NCI-H1930 (cell line): ENCODE measurements around the gene MGP.

Experiments
- DNase-seq, 2 experiments: peaks; one replicate each; lab custom pipeline; 2025; lab: John Stamatoyannopoulos, UW

Gene MGP

DNA sequence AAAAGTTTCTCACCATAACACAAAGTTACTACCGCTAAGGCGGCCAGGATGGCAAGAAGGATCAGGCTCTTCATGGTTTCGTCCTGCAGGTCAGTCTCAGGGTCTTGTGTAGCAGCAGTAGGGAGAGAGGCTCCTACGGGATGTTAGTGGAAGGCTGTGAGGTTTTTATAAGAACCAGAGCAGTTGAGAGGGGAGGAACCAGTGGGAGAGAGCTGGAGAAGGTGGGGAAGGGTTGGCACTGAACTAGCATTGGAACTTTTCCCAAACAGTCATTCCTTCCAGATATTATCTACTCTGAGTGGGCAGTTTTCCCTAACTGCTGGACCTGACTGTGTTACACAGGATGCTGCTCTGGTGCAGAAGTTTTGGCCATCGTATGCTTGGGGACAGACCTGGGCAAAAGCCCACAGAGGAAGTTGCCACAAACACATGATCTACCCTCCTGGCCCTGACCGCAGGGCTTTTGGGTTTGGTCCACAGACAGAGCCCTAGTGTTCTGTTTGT lies at the start of gene MGP:
Gene MGP (minus strand): TSS at position 137 of the 504 bp plus-strand sequence. CDS start 63 bp downstream, at position 74.
- no peak for DNase-seq

DNA sequence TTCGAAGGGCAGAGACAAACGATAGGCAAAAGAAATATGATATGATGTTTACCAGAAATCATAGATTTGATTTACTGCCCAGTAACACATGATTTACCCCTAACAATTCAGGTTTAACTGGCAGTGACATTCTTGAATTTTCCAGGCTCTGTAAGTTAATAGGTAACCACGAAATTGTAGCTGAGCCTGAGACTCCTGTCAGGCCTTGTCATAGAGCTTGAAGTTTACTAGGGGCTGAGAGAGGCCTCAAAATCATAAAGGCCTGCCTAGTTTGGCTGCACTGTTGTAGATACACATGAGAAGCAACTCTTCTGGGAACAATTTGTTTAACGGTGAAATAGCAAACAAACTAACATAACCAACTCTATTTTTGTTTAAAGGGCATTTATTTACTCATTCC lies 49.4 kb upstream of the MGP start:
- DNase-seq = no peak

DNA sequence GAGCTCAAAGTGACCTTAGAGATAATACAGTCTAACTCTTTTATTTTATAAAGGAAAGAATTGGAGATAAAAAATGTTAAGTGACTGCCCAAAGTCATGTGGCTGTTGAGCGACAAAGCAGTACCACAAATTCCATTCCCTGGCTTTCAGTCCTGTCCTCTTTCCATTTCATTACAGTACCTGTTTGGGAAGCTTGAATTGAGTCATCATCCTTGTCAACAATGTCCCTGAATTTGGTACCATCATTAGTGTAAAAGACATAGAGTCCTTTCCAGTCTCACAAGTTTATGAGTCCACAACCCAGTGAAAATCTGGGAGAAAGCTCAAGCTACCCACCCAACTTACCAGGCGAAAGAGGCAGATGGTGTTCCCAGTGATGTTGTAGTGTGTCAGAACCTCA lies 48.9 kb upstream of the MGP start:
- no peak for DNase-seq

DNA sequence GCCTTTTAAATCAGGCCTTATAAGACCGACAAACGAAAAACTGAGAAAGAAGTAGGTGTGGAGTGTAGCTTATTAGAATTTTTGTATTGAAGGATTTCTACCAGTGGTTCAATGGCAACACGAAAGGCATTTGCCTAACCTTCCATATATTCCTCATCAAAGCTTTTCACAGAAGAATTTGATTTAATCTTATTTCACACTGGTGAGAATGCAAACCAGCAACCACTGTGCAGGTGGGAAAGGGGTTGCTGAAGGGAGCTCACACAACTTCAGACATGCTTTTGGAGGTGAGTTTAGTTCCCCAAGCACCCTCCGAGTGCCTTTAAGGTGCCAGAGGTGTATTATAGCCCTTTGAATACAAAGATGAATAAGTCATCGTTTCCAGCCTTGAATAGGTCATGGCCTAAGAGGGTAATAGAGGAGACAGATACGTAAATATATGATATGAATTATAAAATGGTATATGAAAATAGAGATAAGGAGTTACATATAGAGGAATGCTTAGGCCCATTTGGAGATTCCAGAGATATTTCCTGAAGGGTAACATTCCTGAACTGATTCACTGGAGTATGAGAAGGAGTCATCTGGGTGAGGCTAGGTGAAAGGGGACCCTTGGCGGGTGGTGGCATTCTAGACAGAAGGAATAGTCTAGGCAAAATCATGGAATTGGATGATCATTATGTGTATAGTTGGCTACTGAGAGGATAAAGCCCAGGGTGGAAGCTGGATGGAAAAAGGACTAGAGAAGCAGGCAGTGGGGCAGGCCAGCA lies 46.3 kb upstream of the MGP start:
- DNase-seq = no peak

DNA sequence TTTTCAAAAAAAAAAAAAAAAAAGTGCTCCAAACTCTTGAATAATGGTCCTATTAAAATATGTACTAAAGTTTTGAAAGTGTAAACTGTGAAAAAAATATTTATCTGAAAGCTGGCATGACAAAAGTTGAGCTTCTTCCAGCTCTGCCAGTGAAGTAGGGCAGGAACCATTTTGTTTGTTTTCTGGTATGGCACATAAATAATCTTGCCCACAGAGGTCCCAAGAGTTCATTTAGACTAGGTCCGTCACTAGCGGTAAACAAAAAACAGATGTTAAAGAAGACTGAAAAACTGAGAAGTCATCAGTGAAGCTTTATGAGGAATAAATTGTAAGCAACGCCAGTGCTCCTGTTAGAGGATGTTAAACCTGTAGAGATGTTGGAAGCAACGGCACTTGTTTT lies 45.7 kb upstream of the MGP start:
- no peak for DNase-seq

DNA sequence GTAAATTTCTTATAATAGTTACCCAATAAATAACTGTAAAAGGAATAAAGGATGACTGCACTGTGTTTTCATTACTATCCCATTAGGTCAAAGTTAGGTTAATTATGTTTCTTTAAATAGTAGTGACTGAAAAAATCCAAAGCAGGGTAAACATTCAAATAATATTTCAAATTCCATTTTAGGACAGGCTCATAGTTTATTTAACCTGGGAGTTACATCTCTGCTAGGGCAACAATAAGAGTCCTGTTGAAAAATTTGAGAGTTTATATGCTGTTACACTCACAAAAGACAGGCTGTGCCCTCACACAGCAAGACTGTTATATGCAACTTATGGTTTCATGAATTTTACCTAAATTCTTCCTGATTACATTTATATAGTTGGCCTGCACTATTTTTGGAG lies 44.6 kb upstream of the MGP start:
- no peak for DNase-seq

DNA sequence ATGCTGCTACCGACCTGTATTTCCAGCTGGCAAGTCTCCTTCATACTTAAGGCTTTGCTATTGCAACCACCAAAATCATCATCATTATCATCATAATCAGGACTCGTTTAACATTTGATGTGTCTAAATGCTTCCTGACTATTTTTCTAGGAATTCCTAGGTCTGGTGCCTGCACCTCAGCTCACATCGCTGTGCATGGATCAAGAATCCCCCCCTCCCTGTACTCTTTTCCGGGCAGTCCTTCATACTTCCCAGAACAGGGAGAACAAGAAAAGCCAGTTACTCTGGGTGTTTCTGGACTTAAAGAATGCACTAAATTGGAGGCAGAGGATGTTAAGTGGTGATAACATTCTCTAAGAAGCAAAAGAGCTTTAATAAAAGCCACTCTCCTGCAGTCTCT lies 43.3 kb upstream of the MGP start:
- DNase-seq = no peak

DNA sequence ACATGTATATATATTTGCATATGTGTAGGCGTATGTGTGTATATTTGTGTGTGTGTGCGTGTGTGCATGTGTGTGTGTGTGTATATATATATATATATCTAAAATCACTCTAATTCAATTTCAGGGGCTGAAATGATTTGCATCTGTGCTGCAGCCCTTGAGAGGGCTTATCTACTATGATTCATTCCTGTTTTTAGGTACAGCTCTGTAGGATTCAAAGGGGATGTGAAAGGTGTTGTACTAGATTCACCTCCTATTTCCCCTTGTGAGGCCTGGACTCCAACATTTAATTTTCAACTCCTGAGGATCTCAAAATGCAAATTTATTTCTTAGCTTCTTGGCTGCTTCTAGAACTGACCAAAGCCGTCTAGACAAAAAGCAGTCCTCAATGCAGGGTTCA lies 41.6 kb upstream of the MGP start:
- DNase-seq = no peak

DNA sequence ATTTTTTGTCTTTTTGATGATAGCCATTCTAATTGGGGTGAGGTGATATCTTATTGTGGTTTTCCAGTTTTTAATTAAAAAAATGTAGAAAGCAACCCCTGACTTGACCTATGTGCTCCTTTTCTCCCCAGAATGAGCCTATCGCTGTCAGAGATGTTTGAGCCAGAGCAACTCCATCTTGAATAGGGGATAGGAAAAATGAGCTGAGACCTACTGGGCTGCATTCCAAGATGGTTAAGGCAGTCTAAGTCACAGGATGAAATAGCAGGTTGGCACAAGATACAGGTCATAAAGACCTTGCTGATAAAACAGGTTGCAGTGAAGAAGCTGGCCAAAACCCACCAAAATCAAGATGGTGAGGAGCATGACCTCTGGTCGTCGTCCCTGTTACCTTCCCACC lies 38.9 kb upstream of the MGP start:
- DNase-seq = no peak

DNA sequence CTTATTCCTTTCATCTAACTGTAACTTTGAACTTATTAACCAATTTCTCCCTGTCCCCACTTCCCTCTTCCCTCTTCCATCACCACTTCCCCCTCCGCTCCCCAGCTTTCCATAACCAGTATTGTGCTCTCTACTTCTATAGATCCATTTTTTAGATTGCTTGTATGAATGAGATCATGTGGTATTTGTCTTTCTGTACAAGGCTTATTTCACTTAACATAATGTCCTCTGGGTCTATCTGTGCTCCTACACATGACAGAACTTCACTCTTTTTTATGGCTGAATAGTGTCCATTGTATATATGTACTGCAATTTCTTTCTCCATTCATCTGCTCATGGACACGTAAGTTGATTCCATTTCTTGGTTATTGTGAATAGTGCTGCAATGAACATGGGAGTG lies 38.3 kb upstream of the MGP start:
- DNase-seq = no peak

DNA sequence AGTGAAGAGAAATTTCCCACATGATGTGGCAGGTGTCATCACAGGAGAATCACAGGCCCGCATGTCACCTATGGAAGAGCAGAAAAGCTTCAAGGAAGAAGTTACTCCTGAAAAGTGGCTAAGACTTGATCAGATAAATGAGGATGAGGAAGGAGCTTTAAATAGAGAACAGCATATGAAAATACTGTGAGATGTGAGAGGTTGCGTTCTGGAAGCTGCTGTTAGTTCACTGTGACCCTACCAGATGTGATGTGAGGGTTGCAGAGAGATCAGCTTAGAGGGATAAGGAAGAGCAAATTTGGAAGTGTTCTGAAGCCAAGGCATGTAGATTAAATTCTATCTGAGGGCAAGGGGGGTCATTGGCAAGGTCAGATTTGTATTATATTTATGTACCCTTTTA lies 35.6 kb upstream of the MGP start:
- DNase-seq = no peak

DNA sequence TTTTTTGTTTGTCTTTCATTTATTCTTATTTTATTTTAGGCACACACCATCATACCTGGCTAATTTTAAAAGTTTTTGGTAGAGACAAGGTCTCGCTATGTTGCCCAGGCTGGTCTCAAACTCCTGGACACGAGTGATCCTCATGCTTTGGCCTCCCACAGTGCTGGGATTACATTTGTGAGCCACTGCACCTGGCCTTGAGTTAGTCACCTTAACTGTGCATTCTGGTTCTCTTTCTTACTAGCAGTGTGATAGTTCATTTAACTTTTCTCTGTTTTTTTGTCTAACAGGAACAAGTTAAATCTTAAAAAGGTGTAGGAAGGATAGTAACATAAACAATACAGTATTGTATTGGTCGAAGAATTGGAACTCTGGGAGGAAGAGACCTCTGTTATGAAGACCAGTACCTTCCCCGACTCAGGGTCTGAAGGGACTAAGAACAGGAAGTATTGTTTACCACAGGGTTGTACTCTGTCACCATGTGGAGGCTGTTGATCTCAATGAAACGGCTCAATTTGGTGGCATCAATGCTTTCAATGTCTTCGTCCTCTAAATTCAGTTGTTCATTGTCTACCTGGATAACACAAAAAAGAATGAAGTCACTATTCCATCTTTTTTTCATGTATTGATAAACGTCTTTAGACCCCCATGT lies 34.9 kb upstream of the MGP start:
- DNase-seq = no peak

DNA sequence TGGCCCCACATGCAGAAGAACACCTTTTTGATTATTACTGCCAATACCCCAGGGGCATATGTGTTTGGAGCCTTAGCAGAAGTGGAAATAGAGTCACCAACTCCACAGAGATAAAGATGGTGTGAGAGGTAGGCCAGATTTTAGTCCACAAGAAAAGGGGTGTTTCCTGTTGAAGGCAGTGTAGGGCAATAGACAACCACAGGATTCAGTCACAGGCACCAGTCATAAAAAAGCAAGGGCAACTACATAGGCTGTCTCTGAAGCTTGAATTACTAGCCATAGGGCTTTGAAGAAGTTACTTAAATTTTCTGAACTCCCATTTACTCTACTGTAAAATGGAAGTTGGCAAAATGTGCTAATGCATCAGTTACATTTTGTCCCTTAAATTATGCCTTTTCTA lies 33.8 kb upstream of the MGP start:
- no peak for DNase-seq

DNA sequence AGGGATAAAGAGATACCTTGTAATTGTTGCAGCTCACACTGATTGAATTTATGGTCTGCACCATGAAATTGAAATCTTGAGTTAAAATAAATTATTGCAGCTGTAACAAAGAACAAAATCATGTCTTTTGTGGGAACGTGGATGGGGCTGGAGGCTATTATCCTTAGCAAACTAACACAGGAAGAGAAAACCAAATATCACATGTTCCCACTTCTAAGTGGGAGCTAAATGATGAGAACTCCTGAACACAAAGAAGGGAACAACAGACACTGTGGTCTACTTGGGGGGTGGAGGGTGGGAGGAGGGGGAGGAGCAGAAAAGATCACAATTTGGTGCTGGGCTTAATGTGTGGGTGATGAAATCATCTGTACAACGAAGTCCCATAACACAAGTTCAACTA lies 30.1 kb upstream of the MGP start:
- no peak for DNase-seq

DNA sequence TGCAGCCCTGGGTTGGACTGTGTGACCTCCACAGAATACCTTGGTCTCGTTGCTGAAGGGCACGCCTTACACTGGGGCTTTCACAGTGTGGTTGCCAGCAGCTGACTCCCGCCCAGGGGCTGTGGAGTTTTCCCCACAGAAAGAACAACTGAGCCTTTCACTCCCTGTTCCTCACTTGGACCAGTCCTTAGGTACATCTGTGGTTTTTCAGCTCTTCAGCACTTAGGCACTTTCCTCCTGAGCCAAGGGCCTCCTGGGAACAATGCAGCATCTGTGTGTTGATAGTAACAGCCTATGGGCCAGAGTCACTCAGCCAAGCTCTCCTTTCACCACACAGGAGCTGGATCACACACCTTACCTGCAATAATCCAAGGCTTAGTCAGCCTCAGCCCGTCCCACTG lies 27.7 kb upstream of the MGP start:
- no peak for DNase-seq

DNA sequence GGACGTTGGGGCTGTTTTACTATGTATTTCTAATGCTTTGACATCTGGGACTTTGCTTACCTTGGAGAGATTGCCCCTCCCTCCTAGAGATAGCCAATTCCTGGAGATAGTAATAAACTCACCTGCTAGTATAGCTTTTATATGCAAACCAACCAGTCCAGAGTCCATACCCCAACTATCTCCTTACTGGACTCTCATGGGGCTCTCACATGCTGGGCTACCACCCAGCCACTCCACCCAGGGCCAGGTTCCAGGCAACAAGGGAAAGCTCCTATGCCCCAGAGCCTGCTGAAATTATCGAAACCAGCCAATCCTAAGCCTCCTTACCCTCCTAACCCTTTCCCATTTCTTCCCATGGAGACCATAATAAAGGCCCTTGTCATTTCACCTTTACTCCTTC lies 25.5 kb upstream of the MGP start:
- DNase-seq = no peak

DNA sequence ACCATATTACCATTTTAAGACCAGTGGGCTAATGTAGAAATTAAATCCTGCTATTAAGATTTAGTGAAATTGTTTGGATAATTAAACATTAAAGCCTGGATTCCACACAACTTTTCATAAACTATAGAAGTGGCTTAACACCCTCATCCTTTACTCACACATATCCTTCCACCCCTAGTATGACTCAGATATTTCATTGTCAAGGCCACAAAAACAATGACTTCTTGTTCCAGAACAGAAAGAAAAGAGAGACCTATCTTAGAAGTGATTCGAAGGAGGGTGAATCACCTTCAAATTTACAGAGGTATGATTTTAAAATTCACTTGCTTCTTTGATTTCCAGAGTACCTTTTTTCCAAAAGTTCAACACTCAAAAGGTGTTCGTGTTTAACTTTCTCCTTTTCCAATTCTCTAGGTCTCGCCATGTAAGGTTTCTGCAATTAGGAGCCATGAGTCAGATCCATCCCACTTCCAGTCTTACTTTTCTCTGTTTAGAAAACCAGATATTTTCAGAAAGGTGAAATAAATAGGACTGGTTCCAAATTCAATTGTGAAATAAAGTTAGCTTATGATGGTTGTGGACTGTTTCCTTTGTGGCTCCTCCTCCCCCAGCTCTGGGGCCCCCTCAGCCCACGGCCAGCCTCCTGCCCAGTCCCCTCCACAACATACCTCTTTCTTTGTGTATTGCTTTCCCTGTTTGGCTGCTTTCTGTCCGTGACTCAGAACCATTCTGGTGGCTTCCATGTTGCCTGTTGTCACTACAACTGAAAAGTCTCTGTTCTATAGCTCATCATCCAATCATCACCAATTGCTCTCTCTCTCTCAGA lies 24.6 kb upstream of the MGP start:
- no peak for DNase-seq

DNA sequence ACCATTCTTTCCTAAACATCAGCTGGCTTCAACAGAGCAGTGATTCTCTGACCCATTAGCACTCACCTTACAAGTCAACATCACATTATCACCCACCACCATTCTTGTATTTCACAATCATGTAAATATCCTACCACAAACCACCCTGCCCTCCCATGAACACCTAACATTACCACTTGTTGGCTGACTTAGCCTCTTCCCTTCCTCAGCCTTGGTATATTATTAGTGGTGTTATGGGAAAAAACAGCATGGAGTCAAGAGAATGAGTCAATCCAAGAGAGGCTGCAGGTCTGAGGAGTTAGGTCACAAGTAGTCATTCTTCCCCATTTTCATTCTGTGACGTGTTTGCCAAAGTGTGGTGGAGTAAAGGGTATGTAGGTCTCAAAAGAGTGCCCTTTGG lies 22.3 kb upstream of the MGP start:
- no peak for DNase-seq

DNA sequence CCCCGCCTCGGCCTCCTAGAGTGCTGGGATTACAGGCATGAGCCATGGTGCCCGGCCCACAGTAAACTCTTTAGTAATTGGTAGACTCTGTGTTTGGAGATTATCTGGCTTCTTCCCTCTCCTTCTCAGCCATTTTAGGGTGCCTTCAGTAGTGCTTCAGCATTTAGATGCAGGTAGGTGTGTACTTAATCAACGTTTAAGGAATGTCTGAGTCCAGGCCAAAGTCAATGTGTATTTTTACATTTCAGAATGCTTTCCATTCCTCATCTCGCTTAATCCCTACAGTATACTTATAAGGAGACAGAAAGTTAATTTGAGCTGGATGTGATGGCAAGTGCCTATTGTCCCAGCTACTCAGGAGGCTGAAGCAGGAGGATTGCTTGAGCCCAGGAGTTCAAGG lies 20.5 kb upstream of the MGP start:
- no peak for DNase-seq

DNA sequence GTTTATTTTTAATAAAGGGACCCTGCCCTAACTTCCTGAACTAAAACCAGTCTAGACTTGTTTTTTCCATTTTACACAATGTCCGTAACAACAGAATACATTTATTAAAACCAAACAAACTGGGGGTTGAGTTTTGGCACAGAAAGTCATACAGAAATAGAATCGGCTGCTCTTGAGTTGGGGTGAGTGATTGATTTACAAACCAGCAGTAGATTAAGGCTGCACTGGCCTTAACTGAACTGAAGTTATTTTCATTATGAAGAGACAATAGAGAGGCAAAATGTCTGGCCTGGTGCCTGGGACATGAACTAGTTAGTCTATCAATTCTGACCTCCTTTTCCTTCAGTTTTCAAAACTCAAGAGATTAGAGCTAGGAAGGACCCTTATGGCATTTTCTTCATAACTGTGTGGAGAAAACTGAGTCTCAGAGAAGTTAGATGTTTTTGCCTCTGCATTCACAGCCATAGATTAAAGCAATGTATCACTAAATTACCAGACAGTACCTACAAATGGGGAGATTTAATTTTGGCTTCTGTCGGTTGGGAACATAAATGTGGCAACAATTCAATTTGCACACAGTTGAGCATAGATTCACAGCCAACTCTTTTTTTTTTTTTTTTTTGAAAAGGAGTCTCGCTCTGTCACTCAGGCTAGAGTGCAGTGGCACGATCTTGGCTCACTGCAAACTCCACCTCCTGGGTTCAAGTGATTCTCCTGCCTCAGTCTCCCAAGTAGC lies 19.8 kb upstream of the MGP start:
- no peak for DNase-seq

DNA sequence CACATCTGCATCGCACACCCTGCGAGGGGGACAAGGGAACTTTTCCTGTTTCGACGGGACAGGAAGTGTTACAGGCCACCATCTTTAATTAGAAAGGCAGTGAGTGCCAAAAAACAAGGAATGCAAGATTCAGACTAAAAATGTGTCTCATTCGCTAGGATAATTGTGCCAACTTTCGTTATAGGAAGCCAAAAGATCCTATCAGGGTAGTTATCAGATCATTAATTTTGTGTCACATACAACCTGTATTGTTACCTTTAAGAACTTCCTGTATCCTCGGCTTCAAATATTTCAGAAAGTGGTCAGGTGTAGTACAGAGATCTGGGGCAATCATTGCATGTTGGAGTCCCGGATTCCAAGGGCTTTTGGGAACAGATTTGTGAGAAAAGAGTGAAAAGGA lies 19.2 kb upstream of the MGP start:
- no peak for DNase-seq

DNA sequence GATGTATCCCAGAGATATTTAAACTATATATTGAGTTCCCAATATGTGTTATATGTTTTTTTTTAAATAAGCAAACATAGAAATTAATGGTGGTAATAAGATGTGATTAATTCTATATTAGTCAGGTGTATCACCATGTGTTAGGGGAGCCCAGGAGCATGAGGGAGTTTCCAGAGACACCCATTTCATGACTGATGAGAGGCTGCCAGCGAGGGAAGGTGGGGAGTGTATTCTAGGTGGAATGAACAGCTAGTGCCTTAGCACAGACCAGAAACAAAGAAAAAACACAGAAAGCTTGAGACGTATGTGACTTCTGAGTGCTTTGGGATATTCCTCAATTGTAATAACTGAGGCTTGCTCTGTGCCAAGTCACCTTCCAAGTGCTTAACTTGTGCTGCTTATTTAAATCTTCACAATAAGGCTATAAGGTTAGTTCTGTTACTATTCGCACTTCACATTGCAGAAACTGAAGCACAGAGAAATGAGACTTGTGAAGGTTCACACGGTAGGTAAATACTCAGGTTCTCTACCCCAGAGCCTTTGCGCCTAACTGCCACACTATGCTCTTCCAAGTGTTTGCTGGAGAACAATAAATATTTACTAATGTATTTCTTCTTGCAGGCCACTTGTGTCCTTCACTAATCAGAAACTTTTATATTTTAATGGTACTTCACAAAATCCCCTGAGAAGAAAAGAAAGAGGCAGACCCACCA lies 17.9 kb upstream of the MGP start:
- DNase-seq = no peak
